MG63 (cell line): ENCODE data around the gene IQCF5. TPM values are rescaled to one million over a fixed set of nuclear protein-coding genes. Genes with fewer than 3 reads are reported as not detected.
A peak's percentile ranks its signal among the peaks of the same experiment; 100 is the strongest.
"Not testable (repeated sequence)": the region's sequence is repeated elsewhere in the genome, so short reads cannot be mapped to it uniquely, and the experiment has no call there.

Experiments used
- DNase-seq: peaks from one replicate; pipeline ENCODE4 v3.0.0-alpha.2; 2020
- H3K27me3 ChIP-seq: fragments of 250-450 bp; sonication (Bioruptor Pico); 2 replicates; pipeline ENCODE4 v1.5.1; 2020; ENCODE audit warnings: mild to moderate bottlenecking, moderate library complexity
- H3K36me3 ChIP-seq: fragments of 250-450 bp; sonication (Bioruptor Pico); 2 replicates; pipeline ENCODE4 v1.5.1; 2020; ENCODE audit warnings: mild to moderate bottlenecking, moderate library complexity
- H3K4me3 ChIP-seq: fragments of 250-450 bp; sonication (Bioruptor Pico); 2 replicates; pipeline ENCODE4 v1.5.1; 2020; ENCODE audit warnings: mild to moderate bottlenecking, moderate library complexity
- H3K9me3 ChIP-seq: fragments of 250-450 bp; sonication (Bioruptor Pico); 2 replicates; pipeline ENCODE4 v1.5.1; 2020; ENCODE audit warnings: mild to moderate bottlenecking, moderate library complexity
- total RNA-seq: library from RNA; depleted of rRNA; stranded (reverse); fragments of >200 nt; shearing (Covaris generic); gene quantifications from 2 replicates; pipeline ENCODE4 v1.2.3, GENCODE V29; 2014; ENCODE audit warnings: low replicate concordance; rRNA removed

The IQCF5 gene
- not detected in 2 replicates for total RNA-seq

DNA sequence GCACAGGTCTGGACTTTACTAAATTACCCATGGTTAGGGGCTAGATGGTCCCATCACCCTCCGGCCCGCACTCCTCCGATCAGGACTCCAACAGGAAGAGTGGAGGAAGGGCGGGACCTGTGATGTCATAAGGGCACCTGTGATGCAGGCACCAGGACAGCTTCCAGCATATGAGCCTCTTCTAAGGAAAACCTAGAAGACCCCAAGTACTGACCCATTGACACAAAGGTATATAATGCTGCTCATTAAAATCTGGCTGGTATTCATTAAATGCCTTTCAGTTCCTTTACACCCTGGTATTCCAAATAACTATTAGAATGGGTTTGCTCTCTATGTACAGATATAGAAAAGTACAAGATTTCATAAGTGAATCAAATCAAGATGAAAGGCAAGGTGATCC, at the start of gene IQCF5:
IQCF5 (minus strand) TSS at position 101 of the 400 bp plus-strand sequence; CDS start at position 31, 70 bp downstream.
- no peak for DNase-seq
- H3K9me3 ChIP-seq, result no peaks in the 10 kb centered on the region
- H3K4me3 ChIP-seq, result no peak within 1 kb of the TSS

GRCh38 chr3:51921081-51921578, 45.7 kb upstream of the IQCF5 start:
- no peak for DNase-seq
- no peaks in the 10 kb centered on the region for H3K36me3 ChIP-seq
- H3K4me3 ChIP-seq, result no peak overlapping the region

More for the DNA sequence above, at the start of gene IQCF5:
- Histone ChIP-seq H3K27me3 (no peaks in the 10 kb centered on the region), H3K36me3 (no peaks in the 10 kb centered on the region)

GRCh38 chr3:51916418-51916817, 41.0 kb upstream of the IQCF5 start:
- no peak overlapping the region for H3K4me3 ChIP-seq
- H3K9me3 ChIP-seq, result no peaks in the 10 kb centered on the region
- no peak for DNase-seq
- no peaks in the 10 kb centered on the region for H3K36me3 ChIP-seq
- H3K27me3 ChIP-seq, result no peaks in the 10 kb centered on the region; the same call in 1 of the 2 replicates

More at GRCh38 chr3:51921081-51921578, 45.7 kb upstream of the IQCF5 start:
- Histone ChIP-seq H3K27me3 (no peaks in the 10 kb centered on the region; the same call in 1 of the 2 replicates), H3K9me3 (no peaks in the 10 kb centered on the region)

GRCh38 chr3:51908026-51908425, 32.6 kb upstream of the IQCF5 start:
- no peak for DNase-seq

DNA sequence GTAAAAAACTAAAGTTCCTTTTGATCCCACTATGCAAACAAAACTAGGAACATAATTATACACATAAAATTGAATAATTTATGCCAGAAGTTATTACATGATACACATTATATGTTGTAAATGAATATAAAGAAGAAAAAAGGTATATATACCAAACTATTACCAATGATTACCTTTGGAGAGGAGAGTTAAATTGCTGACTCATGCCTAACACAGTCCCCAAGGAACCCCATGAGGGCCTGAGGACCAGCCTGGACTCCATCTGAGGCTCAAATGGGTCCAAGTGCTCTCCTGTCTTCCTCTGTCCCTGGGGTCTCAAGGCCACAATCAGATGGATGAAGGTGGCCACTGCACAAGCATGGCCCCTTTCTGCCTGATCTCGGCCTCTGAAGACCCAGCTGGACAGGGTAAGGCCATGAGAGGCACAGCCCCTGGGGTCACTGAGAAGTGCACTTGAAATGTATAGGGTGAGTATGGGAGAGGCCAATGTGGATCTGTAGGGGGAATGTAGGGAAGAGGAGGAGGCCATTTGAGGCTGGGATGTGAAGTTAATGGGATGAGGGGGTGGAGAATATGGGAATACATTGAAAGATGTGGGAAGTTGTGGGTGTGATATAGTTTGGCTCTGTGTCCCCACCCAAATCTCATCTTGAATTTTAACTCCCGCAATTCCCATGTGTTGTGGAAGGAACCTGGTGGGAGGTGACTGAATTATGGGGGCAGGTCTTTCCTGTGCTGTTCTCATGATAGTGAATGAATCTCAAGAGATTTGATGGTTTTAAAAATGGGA, 28.8 kb upstream of the IQCF5 start:
- Histone ChIP-seq H3K4me3 (no peak overlapping the region), H3K36me3 (no peaks in the 10 kb centered on the region), H3K27me3 (peaks cover 3% of the 10 kb centered on the region; the same call in 1 of the 2 replicates), H3K9me3 (no peaks in the 10 kb centered on the region)
- DNase-seq, result no peak

More at GRCh38 chr3:51908026-51908425, 32.6 kb upstream of the IQCF5 start:
- Histone ChIP-seq H3K36me3 (no peaks in the 10 kb centered on the region), H3K9me3 (no peaks in the 10 kb centered on the region), H3K27me3 (no peaks in the 10 kb centered on the region), H3K4me3 (no peak overlapping the region)

DNA sequence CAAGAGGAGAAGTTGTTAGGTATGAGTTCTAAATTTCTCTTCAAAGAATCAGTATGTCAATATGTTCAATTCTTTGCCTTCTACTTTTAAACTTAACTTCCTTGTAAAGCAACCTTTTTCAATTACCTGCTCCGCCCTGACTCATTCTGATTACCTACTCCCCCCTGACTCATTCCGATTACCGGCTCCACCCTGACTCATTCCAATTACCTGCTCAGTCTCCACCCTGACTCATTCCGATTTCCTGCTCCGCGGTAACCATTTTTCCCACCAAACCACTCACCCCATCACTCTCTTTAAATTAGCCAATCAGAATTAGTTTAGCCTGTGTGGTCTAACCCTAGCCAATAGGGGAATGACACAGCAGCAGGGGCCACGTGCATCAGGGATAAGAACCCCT, 27.0 kb upstream of the IQCF5 start:
- not testable (repeated sequence) for H3K36me3 ChIP-seq, H3K9me3 ChIP-seq, H3K4me3 ChIP-seq, H3K27me3 ChIP-seq
- DNase-seq, result peak; percentile 27

DNA sequence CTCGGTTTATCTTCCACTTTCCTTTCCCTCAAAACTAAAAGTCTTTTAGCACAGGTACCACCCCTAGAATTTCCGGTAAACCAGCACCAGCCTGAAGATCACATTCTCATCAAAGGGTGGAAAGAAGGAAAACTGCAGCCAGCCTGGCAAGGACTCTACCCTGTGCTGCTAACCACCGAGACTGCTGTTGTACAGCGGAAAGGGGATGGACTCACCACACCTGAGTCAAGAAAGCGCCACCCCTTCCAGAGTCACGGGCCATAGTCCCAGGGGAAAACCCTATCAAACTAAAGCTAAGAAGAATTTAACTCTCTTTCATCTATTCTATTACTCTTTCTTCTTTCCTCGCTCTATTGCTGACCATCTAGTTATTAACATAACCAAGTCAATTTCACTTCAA, 24.6 kb upstream of the IQCF5 start:
- not testable (repeated sequence) for H3K27me3 ChIP-seq, H3K4me3 ChIP-seq, DNase-seq, H3K36me3 ChIP-seq, H3K9me3 ChIP-seq

DNA sequence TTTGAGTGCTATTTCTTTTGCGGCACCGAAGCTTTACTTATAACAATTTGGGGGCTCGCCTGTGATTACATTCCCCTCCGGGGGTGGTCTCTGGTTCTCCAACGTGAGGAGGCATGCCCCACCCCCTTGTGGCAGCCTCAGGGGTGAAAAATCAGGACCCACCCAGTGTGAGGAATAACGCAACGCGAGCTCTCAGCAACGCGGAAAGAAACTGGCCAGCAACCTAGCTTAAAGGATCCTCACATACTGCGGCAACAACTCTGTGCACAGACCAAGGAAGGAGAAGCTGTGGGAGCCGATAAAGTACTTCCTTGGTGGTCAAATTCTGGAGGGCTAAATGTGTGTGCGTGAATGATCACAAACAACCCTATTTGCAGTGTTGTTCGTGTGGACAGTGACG, 22.0 kb upstream of the IQCF5 start:
- peaks cover 3% of the 10 kb centered on the region; the same call in 1 of the 2 replicates for H3K27me3 ChIP-seq
- no peaks in the 10 kb centered on the region for H3K9me3 ChIP-seq
- no peaks in the 10 kb centered on the region for H3K36me3 ChIP-seq
- H3K4me3 ChIP-seq, result no peak overlapping the region
- DNase-seq, result no peak

GRCh38 chr3:51896607-51897305, 21.4 kb upstream of the IQCF5 start:
- peaks cover 3% of the 10 kb centered on the region; the same call in 1 of the 2 replicates for H3K27me3 ChIP-seq
- no peak for DNase-seq
- H3K4me3 ChIP-seq, result no peak overlapping the region
- no peaks in the 10 kb centered on the region for H3K9me3 ChIP-seq
- no peaks in the 10 kb centered on the region for H3K36me3 ChIP-seq

GRCh38 chr3:51894939-51895338, 19.5 kb upstream of the IQCF5 start:
- Histone ChIP-seq H3K9me3 (no peaks in the 10 kb centered on the region), H3K4me3 (no peak overlapping the region), H3K27me3 (peaks cover 3% of the 10 kb centered on the region; the same call in 1 of the 2 replicates), H3K36me3 (no peaks in the 10 kb centered on the region)
- DNase-seq, result no peak

DNA sequence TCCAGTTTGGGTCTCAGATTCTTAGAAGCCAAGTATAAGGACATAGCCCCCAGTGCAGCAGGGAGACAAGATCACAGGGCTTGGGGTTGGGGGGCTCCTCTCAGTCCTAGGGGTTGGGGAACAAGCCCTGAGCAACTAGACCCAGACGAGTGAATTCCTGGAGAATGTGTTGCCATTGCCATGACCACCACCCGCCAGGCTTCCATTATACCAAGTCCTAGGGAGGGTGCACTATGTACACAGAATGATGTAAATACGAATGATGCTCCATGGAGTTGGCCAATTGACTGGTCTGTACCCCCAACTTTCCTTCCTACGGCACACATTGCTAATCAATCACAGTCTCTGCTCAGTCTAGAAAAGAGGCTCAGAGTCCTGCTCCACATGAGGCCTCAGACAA, 19.0 kb upstream of the IQCF5 start:
- Histone ChIP-seq H3K9me3 (no peaks in the 10 kb centered on the region), H3K4me3 (no peak overlapping the region), H3K27me3 (peaks cover 1% of the 10 kb centered on the region; the same call in 1 of the 2 replicates), H3K36me3 (no peaks in the 10 kb centered on the region)
- DNase-seq, result no peak

- H3K9me3 ChIP-seq, result no peaks in the 10 kb centered on the region
- no peak overlapping the region for H3K4me3 ChIP-seq
- no peak for DNase-seq
- H3K36me3 ChIP-seq, result no peaks in the 10 kb centered on the region
- H3K27me3 ChIP-seq, result no peaks in the 10 kb centered on the region
These were observed 16.0 kb upstream of the IQCF5 start for GRCh38 chr3:51891242-51892039.

GRCh38 chr3:51888463-51889105, 13.2 kb upstream of the IQCF5 start:
- Histone ChIP-seq H3K9me3 (no peaks in the 10 kb centered on the region), H3K27me3 (no peaks in the 10 kb centered on the region), H3K36me3 (no peaks in the 10 kb centered on the region), H3K4me3 (no peak overlapping the region)
- DNase-seq, result no peak

- DNase-seq, result no peak
- no peaks in the 10 kb centered on the region for H3K9me3 ChIP-seq
- H3K27me3 ChIP-seq, result no peaks in the 10 kb centered on the region
- no peak overlapping the region for H3K4me3 ChIP-seq
- no peaks in the 10 kb centered on the region for H3K36me3 ChIP-seq
These were observed 12.2 kb upstream of the IQCF5 start for GRCh38 chr3:51887620-51888019.

- H3K4me3 ChIP-seq, result no peak overlapping the region
- H3K9me3 ChIP-seq, result no peaks in the 10 kb centered on the region
- no peaks in the 10 kb centered on the region for H3K27me3 ChIP-seq
- H3K36me3 ChIP-seq, result no peaks in the 10 kb centered on the region
- no peak for DNase-seq
These were observed 11.0 kb upstream of the IQCF5 start for GRCh38 chr3:51886447-51886846.

DNA sequence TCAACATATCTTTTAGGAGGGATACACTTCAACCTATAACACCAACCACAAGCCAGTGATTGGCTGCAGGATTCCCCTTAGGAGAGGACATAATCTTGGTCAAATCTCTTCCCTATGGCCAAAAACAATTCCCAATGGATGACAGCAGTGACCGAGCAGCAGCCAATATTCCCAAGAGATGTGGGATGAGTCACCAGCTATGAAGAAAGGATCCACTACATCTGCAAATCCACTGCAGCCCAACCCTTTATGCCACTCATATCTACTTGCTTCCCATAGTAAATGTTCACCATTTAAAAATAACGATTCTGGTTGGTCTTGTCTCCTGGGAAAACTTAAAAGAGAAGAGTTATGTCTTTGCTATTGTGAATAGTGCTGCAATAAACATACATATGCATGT, 4.5 kb upstream of the IQCF5 start:
- no peaks in the 10 kb centered on the region for H3K9me3 ChIP-seq
- H3K36me3 ChIP-seq, result no peaks in the 10 kb centered on the region
- no peak overlapping the region for H3K4me3 ChIP-seq
- no peaks in the 10 kb centered on the region for H3K27me3 ChIP-seq
- no peak for DNase-seq
